SH-SY5Y (cell line): Measurements from ENCODE around the gene GIT1.

Experiments
- GATA2 ChIP-seq: IDR thresholded peaks from 2 replicates; pipeline ENCODE4 v1.6.1; 2011; ENCODE audit warnings: mild to moderate bottlenecking, low read depth, low read length
- GATA3 ChIP-seq: IDR thresholded peaks from 2 replicates; pipeline ENCODE4 v1.6.1; 2011; ENCODE audit warnings: low read depth, mild to moderate bottlenecking, low read length, moderate library complexity

- TF ChIP-seq GATA2 (no peak), GATA3 (no peak)
Observed at GRCh38 chr17:29611351-29612093, 22.1 kb upstream of the GIT1 start.
